Endothelial cell of umbilical vein (primary cell): ENCODE data around the gene RGS12. TPM values are rescaled to one million over a fixed set of nuclear protein-coding genes. Genes with fewer than 3 reads are reported as not detected.

ENCODE experiments used
- BruUV-seq: library from RNA; stranded (reverse); fragments of 400-500 nt; replicated peaks from 2 replicates; lab custom pipeline; 2021; lab: Mats Ljungman, UMichigan
- CTCF ChIA-PET: fragments of 300-600, 350-600 bp; sonication (Branson Sonifier 250); formaldehyde crosslinking; loops from one replicate; lab custom pipeline; 2021; ENCODE audit warnings: antibody characterized with exemption, inconsistent platforms; lab: Charles Lee
- POLR2A ChIA-PET: fragments of 300-600, 350-600 bp; sonication (Branson Sonifier 250); formaldehyde crosslinking; loops from one replicate; lab custom pipeline; 2021; ENCODE audit warnings: antibody characterized with exemption, inconsistent platforms; lab: Charles Lee
- DNase-seq: peaks from one replicate; pipeline ENCODE4 v3.0.0-alpha.2; 2011; ENCODE audit warnings: low read depth, low spot score
- FAIRE-seq: peaks from 2 replicates; lab custom pipeline; 2011; peaks lifted over from hg19 to GRCh38; lab: Jason Lieb, UNC
- H2AFZ ChIP-seq: 2 replicates; pipeline ENCODE4 v1.6.0; 2012; ENCODE audit warnings: low read depth, low read length, control low read depth, inconsistent platforms
- H3K27ac ChIP-seq: 2 replicates; pipeline ENCODE4 v1.5.1; 2011; ENCODE audit warnings: low read depth, mild to moderate bottlenecking, control low read depth, low read length, moderate library complexity; ENCODE audit not compliant: insufficient read depth
- H3K27me3 ChIP-seq, 2 experiments: 2 replicates each; pipeline versions ENCODE4 v1.6.0 to v1.6.1; 2011; ENCODE audit warnings: low read length in 2 of 2, mixed read lengths in 1 of 2; ENCODE audit not compliant: control insufficient read depth in 2 of 2, insufficient read depth in 2 of 2
- H3K36me3 ChIP-seq, 2 experiments: 2 replicates in 1 of 2; 3 replicates in 1 of 2; pipeline ENCODE4 v1.5.1; 2011; ENCODE audit warnings: low read length in 2 of 2, mild to moderate bottlenecking in 1 of 2, moderate library complexity in 1 of 2; ENCODE audit not compliant: control insufficient read depth in 2 of 2, insufficient read depth in 2 of 2; ENCODE audit errors: extremely low read depth in 1 of 2
- H3K4me1 ChIP-seq: 3 replicates; pipeline ENCODE4 v1.5.1; 2011; ENCODE audit warnings: mild to moderate bottlenecking, low read length; ENCODE audit not compliant: control insufficient read depth, insufficient read depth; ENCODE audit errors: extremely low read depth
- H3K4me2 ChIP-seq: 2 replicates; pipeline ENCODE4 v1.6.1; 2011; ENCODE audit warnings: low read length, control low read depth, mixed read lengths; ENCODE audit not compliant: insufficient read depth
- H3K4me3 ChIP-seq, 3 experiments: fragments of 200-600 bp in 1 of 3; sonication (generic), shearing (Covaris generic) in 1 of 3; replicated peaks in 1 of 3; 2 replicates each; pipeline ENCODE4 v1.5.1; 2011 to 2016; ENCODE audit warnings: control low read depth in 3 of 3, low read length in 3 of 3, mild to moderate bottlenecking in 2 of 3, inconsistent platforms in 1 of 3, low read depth in 1 of 3, moderate library complexity in 1 of 3; ENCODE audit not compliant: insufficient read depth in 1 of 3
- H3K79me2 ChIP-seq: 2 replicates; pipeline ENCODE4 v1.6.0; 2012; ENCODE audit warnings: low read length, inconsistent platforms; ENCODE audit not compliant: control insufficient read depth, insufficient read depth
- H3K9ac ChIP-seq: replicated peaks from 2 replicates; pipeline ENCODE3; 2011; ENCODE audit warnings: low read length, control low read depth; ENCODE audit not compliant: insufficient read depth; ENCODE audit errors: extremely low read depth
- H3K9me1 ChIP-seq: replicated peaks from 3 replicates; pipeline ENCODE4 v1.6.0; 2011; ENCODE audit warnings: mild to moderate bottlenecking, low read length; ENCODE audit not compliant: control insufficient read depth, insufficient read depth; ENCODE audit errors: extremely low read depth
- H3K9me3 ChIP-seq: replicated peaks from 2 replicates; pipeline ENCODE4 v1.5.1; 2012; ENCODE audit warnings: low read length, inconsistent platforms; ENCODE audit not compliant: control insufficient read depth, insufficient read depth
- H4K20me1 ChIP-seq: replicated peaks from 2 replicates; pipeline ENCODE3; 2011; ENCODE audit warnings: mild to moderate bottlenecking, low read length; ENCODE audit not compliant: control insufficient read depth, insufficient read depth; ENCODE audit errors: extremely low read depth
- EZH2 ChIP-seq: IDR thresholded peaks from 2 replicates; pipeline ENCODE4 v1.6.1; 2012; ENCODE audit warnings: borderline replicate concordance, low read depth, mild to moderate bottlenecking, moderate library complexity, low read length, inconsistent platforms; ENCODE audit not compliant: severe bottlenecking
- FOS ChIP-seq: IDR thresholded peaks from 2 replicates; pipeline ENCODE4 v1.6.1; 2011; ENCODE audit warnings: mild to moderate bottlenecking, low read length, moderate library complexity, borderline replicate concordance; ENCODE audit not compliant: insufficient read depth
- GATA2 ChIP-seq: IDR thresholded peaks from 2 replicates; pipeline ENCODE4 v1.7.0; 2011; ENCODE audit warnings: low read depth, mild to moderate bottlenecking, moderate library complexity, mixed read lengths, low read length; ENCODE audit not compliant: insufficient read length, insufficient read depth
- JUN ChIP-seq: IDR thresholded peaks from 2 replicates; pipeline ENCODE4 v1.6.1; 2011; ENCODE audit warnings: borderline replicate concordance, low read depth; ENCODE audit not compliant: insufficient read length, insufficient read depth
- MYC ChIP-seq: IDR thresholded peaks from one replicate; pipeline ENCODE4 v1.6.1; 2011; ENCODE audit warnings: mild to moderate bottlenecking, low read depth, low read length
- POLR2A ChIP-seq: IDR thresholded peaks from 2 replicates; pipeline ENCODE4 v1.6.1; 2012; ENCODE audit warnings: low read depth, mild to moderate bottlenecking, control low read depth, low read length
- POLR2AphosphoS5 ChIP-seq: IDR thresholded peaks from 2 replicates; pipeline ENCODE4 v1.6.1; 2012; ENCODE audit warnings: low read depth, mild to moderate bottlenecking, control low read depth, low read length, moderate library complexity; ENCODE audit not compliant: insufficient read depth
- dilution Hi-C: fragments of 300-500 bp; cut with MboI; formaldehyde crosslinking; loops from one replicate; pipeline ENCODE4 v1.15.0; 2019; ENCODE audit warnings: low sequenced_read_pairs; ENCODE audit not compliant: extremely low pct_ligation_motif_present
- intact Hi-C: fragments of 100-400 bp; cut with micrococcal nuclease; formaldehyde crosslinking; loops from one replicate; pipeline ENCODE4 v1.10.0; 2022
- polyA plus RNA-seq, 4 experiments: library from polyadenylated mRNA; depleted of rRNA in 3 of 4; stranded (reverse) in 3 of 4; unstranded in 1 of 4; fragments of >200 nt; gene quantifications; 2 replicates each; pipeline versions ENCODE4 v1.2.1 to v1.2.3, GENCODE V29; 2011 to 2012; ENCODE audit warnings: missing spikeins in 1 of 4
- total RNA-seq: library from RNA; stranded (reverse); gene quantifications from 2 replicates; pipeline ENCODE4 v1.2.3, GENCODE V29; 2021
- TF ChIP-seq, protein P1 (sequence below), 2 donors: IDR thresholded peaks; 1 replicate in 1 of 2; 2 replicates in 1 of 2; pipeline ENCODE4 v1.5.1; 2011; ENCODE audit warnings: low read length in 2 of 2, mild to moderate bottlenecking in 2 of 2, moderate library complexity in 2 of 2, control low read depth in 1 of 2, inconsistent platforms in 1 of 2, low read depth in 1 of 2; ENCODE audit not compliant: insufficient read depth in 1 of 2; ENCODE audit errors: extremely low read depth in 1 of 2
- TF ChIP-seq, protein P2 (sequence below): IDR thresholded peaks from 2 replicates; pipeline ENCODE4 v1.6.1; 2011; ENCODE audit not compliant: insufficient read depth, insufficient read length

Gene RGS12
- total and polyA plus RNA-seq, 2 donors (not counting 3 experiments of a cell fraction or from before 2014, with no cell fraction given) = 65.2 to 75.4 TPM

DNA sequence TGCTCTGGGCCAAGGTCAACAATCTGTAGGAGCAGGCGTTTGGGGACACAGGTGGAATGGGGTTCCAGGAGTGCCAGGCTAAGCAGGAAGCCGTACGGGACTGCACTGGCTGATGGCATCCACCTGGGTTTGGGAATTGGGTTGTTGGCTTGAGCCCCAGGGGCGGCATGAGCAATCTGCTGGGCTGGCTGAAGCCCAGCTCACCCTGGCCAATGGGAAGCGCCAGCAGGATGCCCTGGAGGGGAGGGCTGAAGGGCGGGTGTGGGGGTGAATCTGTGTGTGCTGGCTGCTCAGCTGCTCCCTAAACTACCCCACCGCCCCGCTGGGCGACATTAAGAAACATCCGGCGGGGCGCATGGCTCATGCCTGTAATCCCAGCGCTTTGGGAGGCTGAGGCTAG lies 8.9 kb upstream of the RGS12 start:
- Histone ChIP-seq H3K9me3 (no peaks in the 10 kb centered on the region), H3K27me3 (peaks cover 0 to 4% of the 10 kb centered on the region in 2 experiments), H3K4me3 (no peak overlapping the region), H3K79me2 (no peaks in the 10 kb centered on the region), H3K4me1 (no peaks in the 10 kb centered on the region), H3K27ac (no peak overlapping the region), H3K9ac (no peak overlapping the region), H3K36me3 (no peaks in the 10 kb centered on the region), H3K9me1 (no peaks in the 10 kb centered on the region), H3K4me2 (no peak overlapping the region), H4K20me1 (no peaks in the 10 kb centered on the region), H2AFZ (no peak overlapping the region)
- TF ChIP-seq MYC = no peak
- no peak for TF ChIP-seq POLR2A
- TF ChIP-seq, protein P1, sequence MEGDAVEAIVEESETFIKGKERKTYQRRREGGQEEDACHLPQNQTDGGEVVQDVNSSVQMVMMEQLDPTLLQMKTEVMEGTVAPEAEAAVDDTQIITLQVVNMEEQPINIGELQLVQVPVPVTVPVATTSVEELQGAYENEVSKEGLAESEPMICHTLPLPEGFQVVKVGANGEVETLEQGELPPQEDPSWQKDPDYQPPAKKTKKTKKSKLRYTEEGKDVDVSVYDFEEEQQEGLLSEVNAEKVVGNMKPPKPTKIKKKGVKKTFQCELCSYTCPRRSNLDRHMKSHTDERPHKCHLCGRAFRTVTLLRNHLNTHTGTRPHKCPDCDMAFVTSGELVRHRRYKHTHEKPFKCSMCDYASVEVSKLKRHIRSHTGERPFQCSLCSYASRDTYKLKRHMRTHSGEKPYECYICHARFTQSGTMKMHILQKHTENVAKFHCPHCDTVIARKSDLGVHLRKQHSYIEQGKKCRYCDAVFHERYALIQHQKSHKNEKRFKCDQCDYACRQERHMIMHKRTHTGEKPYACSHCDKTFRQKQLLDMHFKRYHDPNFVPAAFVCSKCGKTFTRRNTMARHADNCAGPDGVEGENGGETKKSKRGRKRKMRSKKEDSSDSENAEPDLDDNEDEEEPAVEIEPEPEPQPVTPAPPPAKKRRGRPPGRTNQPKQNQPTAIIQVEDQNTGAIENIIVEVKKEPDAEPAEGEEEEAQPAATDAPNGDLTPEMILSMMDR (IDR thresholded peaks at IDR 0.05; ENCODE audit: extremely low read depth in 1 of 2, insufficient read depth in 1 of 2, low read depth in 1 of 2, low read length in 2 of 2) = no peak
- no peak for TF ChIP-seq FOS
- TF ChIP-seq GATA2 = no peak
- no peak for TF ChIP-seq JUN
- TF ChIP-seq, protein P2, sequence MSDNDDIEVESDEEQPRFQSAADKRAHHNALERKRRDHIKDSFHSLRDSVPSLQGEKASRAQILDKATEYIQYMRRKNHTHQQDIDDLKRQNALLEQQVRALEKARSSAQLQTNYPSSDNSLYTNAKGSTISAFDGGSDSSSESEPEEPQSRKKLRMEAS = no peak
- no peak for TF ChIP-seq POLR2AphosphoS5
- TF ChIP-seq EZH2 = no peak
- intact Hi-C loops (no loop called here), dilution Hi-C loops (no loop called here)
- BruUV-seq = no TSS peak
- FAIRE-seq (no peak), DNase-seq (no peak)
- CTCF ChIA-PET = no interaction called here
- POLR2A ChIA-PET = no interaction called here
